ENCODE results near the gene BCL2L15.

- TF ChIP-seq CTCF (IDR thresholded peaks at IDR 0.05; ENCODE audit: control extremely low read depth in 1 of 3, insufficient read depth in 1 of 3, low read depth in 1 of 3, low read length in 3 of 3) (no peak), TAF1 (IDR thresholded peaks at IDR 0.05; ENCODE audit: low read depth, low read length) (no peak), RAD21 (IDR thresholded peaks at IDR 0.05 in 1 of 2, conservative IDR thresholded peaks at IDR 0.05 in 1 of 2; ENCODE audit: low read depth in 2 of 2, low read length in 2 of 2) (no peak), POLR2A (IDR thresholded peaks at IDR 0.05; ENCODE audit: control extremely low read depth in 1 of 2, low read depth in 2 of 2, low read length in 2 of 2) (no peak), EZH2 (IDR thresholded peaks at IDR 0.05; ENCODE audit: low read depth, low read length, severe bottlenecking) (no peak), JUND (IDR thresholded peaks at IDR 0.05; ENCODE audit: low read length) (no peak), RNF2 (IDR thresholded peaks at IDR 0.05; ENCODE audit: borderline replicate concordance, low read depth, low read length, missing control alignments, poor library complexity, severe bottlenecking) (no peak), SP1 (IDR thresholded peaks at IDR 0.05; ENCODE audit: low read depth, low read length) (no peak), KDM1A (IDR thresholded peaks at IDR 0.05; ENCODE audit: borderline replicate concordance, low read length) (no peak), HDAC6 (IDR thresholded peaks at IDR 0.05; ENCODE audit: low read depth, low read length) (no peak), POLR2AphosphoS5 (IDR thresholded peaks at IDR 0.05; ENCODE audit: low read depth, low read length) (no peak), TBP (IDR thresholded peaks at IDR 0.05; ENCODE audit: low read depth, low read length) (no peak), CBX8 (IDR thresholded peaks at IDR 0.05; ENCODE audit: borderline replicate concordance, low read depth, low read length) (no peak), MAX (IDR thresholded peaks at IDR 0.05) (no peak)
Measured at GRCh38 chr1:113898241-113898814, 10.9 kb upstream of the BCL2L15 start.
